Colonic mucosa (tissue), 4 donors: ENCODE measurements around the gene ZNF221. TPM values are rescaled to one million over a fixed set of nuclear protein-coding genes. Genes with fewer than 3 reads are reported as not detected.

Experiments
- DNase-seq: peaks from one replicate; pipeline ENCODE4 v3.0.0-alpha.2; 2020
- H3K27ac ChIP-seq: fragments of 200-600 bp; one replicate; pipeline ENCODE4 v1.8.0; 2021
- H3K27me3 ChIP-seq: fragments of 200-600 bp; one replicate; pipeline ENCODE4 v1.8.0; 2021
- H3K36me3 ChIP-seq: fragments of 200-600 bp; one replicate; pipeline ENCODE4 v1.8.0; 2021
- H3K4me1 ChIP-seq: fragments of 200-600 bp; one replicate; pipeline ENCODE4 v1.8.0; 2021; ENCODE audit warnings: mild to moderate bottlenecking
- H3K4me3 ChIP-seq: fragments of 200-600 bp; one replicate; pipeline ENCODE4 v1.8.0; 2021
- H3K9ac ChIP-seq, 2 donors: one replicate each; pipeline ENCODE4 v1.7.0; 2013; ENCODE audit warnings: control low read depth in 2 of 2, low read depth in 2 of 2, low read length in 2 of 2
- H3K9me3 ChIP-seq: fragments of 200-600 bp; one replicate; pipeline ENCODE4 v1.8.0; 2021
- CTCF ChIP-seq: fragments of 200-600 bp; IDR thresholded peaks from one replicate; pipeline ENCODE4 v1.8.0; 2022; ENCODE audit warnings: antibody characterized with exemption, mild to moderate bottlenecking
- intact Hi-C: fragments of 100-400 bp; cut with DNase I; formaldehyde crosslinking; loops from one replicate; pipeline ENCODE4 v1.14.1; 2022
- total RNA-seq, 2 donors: library from RNA; stranded (reverse); fragmentation: NEBNext Ultra II Directional in 1 of 2; extraction: Animal tissue kit (Norgen Biotek cat#: 25700) in 1 of 2; gene quantifications; one replicate each; pipeline ENCODE4 v1.2.1, GENCODE V29; 2021
- donor health status: healthy.
- donor health status: DM: no; HTN: no; CAD: no.
- donor health status: DM: no; HTN: no; CAD: no.

Gene ZNF221
- 1 to 10 TPM; 2.0 to 2.1 TPM for total RNA-seq

- peak within 1 kb of the TSS; percentile 60 to 76 for H3K9ac ChIP-seq
- no peaks in the 10 kb centered on the region for H3K4me1 ChIP-seq
- peak within 1 kb of the TSS; percentile 71 for H3K4me3 ChIP-seq
- H3K27ac ChIP-seq: peak within 1 kb of the TSS; percentile 13
- no peaks in the 10 kb centered on the region for H3K9me3 ChIP-seq
- DNase-seq: peak; percentile 96
- peak; percentile 38 for TF ChIP-seq CTCF
- no peaks in the 10 kb centered on the region for H3K27me3 ChIP-seq
- intact Hi-C loops: no loop called here
- no peaks in the 10 kb centered on the region for H3K36me3 ChIP-seq
Observed at GRCh38 chr19:43950834-43951645, at the start of gene ZNF221. Gene ZNF221 (plus strand): TSS chr19:43951228. CDS start chr19:43962727, 11,499 bp downstream.

- no peaks in the 10 kb centered on the region for H3K36me3 ChIP-seq
- intact Hi-C loops: no loop called here
- H3K4me3 ChIP-seq: peak overlapping the region; percentile 50
- no peaks in the 10 kb centered on the region for H3K4me1 ChIP-seq
- DNase-seq: peak; percentile 91
- H3K27ac ChIP-seq: no peak overlapping the region
- TF ChIP-seq CTCF: no peak
- no peaks in the 10 kb centered on the region for H3K27me3 ChIP-seq
- H3K9me3 ChIP-seq: no peaks in the 10 kb centered on the region
- H3K9ac ChIP-seq: peak overlapping the region in 1 of 2 donors; percentile 32
Observed at GRCh38 chr19:43901395-43902390, 49.3 kb upstream of the ZNF221 start.

GRCh38 chr19:43902399-43902798 is 48.6 kb upstream of the ZNF221 start:
- H3K27ac ChIP-seq: no peak overlapping the region
- intact Hi-C loops: no loop called here
- no peak for TF ChIP-seq CTCF
- no peaks in the 10 kb centered on the region for H3K36me3 ChIP-seq
- no peaks in the 10 kb centered on the region for H3K27me3 ChIP-seq
- H3K9ac ChIP-seq: no peak overlapping the region
- H3K9me3 ChIP-seq: no peaks in the 10 kb centered on the region
- no peak overlapping the region for H3K4me3 ChIP-seq
- no peaks in the 10 kb centered on the region for H3K4me1 ChIP-seq
- DNase-seq: no peak

- TF ChIP-seq CTCF: no peak
- intact Hi-C loops: no loop called here
- no peaks in the 10 kb centered on the region for H3K4me1 ChIP-seq
- no peaks in the 10 kb centered on the region for H3K9me3 ChIP-seq
- H3K27me3 ChIP-seq: no peaks in the 10 kb centered on the region
- no peak overlapping the region for H3K9ac ChIP-seq
- H3K36me3 ChIP-seq: no peaks in the 10 kb centered on the region
- H3K27ac ChIP-seq: no peak overlapping the region
- H3K4me3 ChIP-seq: no peak overlapping the region
- DNase-seq: no peak
Observed at GRCh38 chr19:43905897-43906296, 45.1 kb upstream of the ZNF221 start.

GRCh38 chr19:43906774-43907173 is 44.3 kb upstream of the ZNF221 start:
- Histone ChIP-seq H3K9ac (no peak overlapping the region), H3K27me3 (no peaks in the 10 kb centered on the region), H3K27ac (no peak overlapping the region), H3K4me1 (no peaks in the 10 kb centered on the region), H3K4me3 (no peak overlapping the region), H3K36me3 (no peaks in the 10 kb centered on the region), H3K9me3 (no peaks in the 10 kb centered on the region)
- TF ChIP-seq CTCF: no peak
- no peak for DNase-seq
- intact Hi-C loops: no loop called here
